Measurements from ENCODE around the gene FOXP1. TPM values are rescaled to one million over a fixed set of nuclear protein-coding genes. Genes with fewer than 3 reads are reported as not detected.

FOXP1 gene
- total RNA-seq, 4 donors from 2014 or later: 181 to 225 (median 205) TPM

- Histone ChIP-seq H3K4me3 (no peak overlapping the region), H3K36me3 (no peaks in the 10 kb centered on the region), H3K9me3 (no peaks in the 10 kb centered on the region), H3K27ac (replicated peaks in 1 of 4) (peak overlapping the region; percentile 47 to 98 (median 98)), H3K27me3 (no peaks in the 10 kb centered on the region), H3K4me1 (peaks cover 41 to 99% (median 92%) of the 10 kb centered on the region in 4 donors)
- 100% methylated on average over 2 of the region's 2 CpGs for WGBS
- no peak for TF ChIP-seq EP300 (IDR thresholded peaks at IDR 0.05)
- TF ChIP-seq CTCF (IDR thresholded peaks at IDR 0.05): no peak
- no peak for TF ChIP-seq POLR2A (IDR thresholded peaks at IDR 0.05; ENCODE audit: low read depth)
- no peak for TF ChIP-seq POLR2AphosphoS5 (IDR thresholded peaks at IDR 0.05)
- DNase-seq (ENCODE audit: extremely low spot score): no peak
- intact Hi-C loops (cut with DNase I): no loop called here
Observed at GRCh38 chr3:71075494-71075893, 508.0 kb downstream of the FOXP1 start.

- intact Hi-C loops (cut with DNase I): no loop called here
- peak overlapping the region; percentile 92 to 98 (median 98) for H3K27ac ChIP-seq (replicated peaks in 1 of 4)
- no peaks in the 10 kb centered on the region for H3K27me3 ChIP-seq
- no peaks in the 10 kb centered on the region for H3K9me3 ChIP-seq
- no peak overlapping the region for H3K4me3 ChIP-seq
- WGBS: 83% methylated on average over 3 of the region's 3 CpGs
- DNase-seq (ENCODE audit: extremely low spot score): no peak
- no peaks in the 10 kb centered on the region for H3K36me3 ChIP-seq
- TF ChIP-seq POLR2AphosphoS5 (IDR thresholded peaks at IDR 0.05): no peak
- no peak for TF ChIP-seq CTCF (IDR thresholded peaks at IDR 0.05)
- TF ChIP-seq POLR2A (IDR thresholded peaks at IDR 0.05; ENCODE audit: low read depth): no peak
- no peak for TF ChIP-seq EP300 (IDR thresholded peaks at IDR 0.05)
- H3K4me1 ChIP-seq: peaks cover 47 to 99% (median 92%) of the 10 kb centered on the region in 4 donors
Observed at GRCh38 chr3:71074423-71074822, 509.1 kb downstream of the FOXP1 start.

- Histone ChIP-seq H3K36me3 (no peaks in the 10 kb centered on the region), H3K9me3 (no peaks in the 10 kb centered on the region), H3K4me3 (no peak overlapping the region), H3K4me1 (peaks cover 45 to 99% (median 93%) of the 10 kb centered on the region in 4 donors), H3K27ac (replicated peaks in 1 of 4) (peak overlapping the region; percentile 92 to 98 (median 98)), H3K27me3 (no peaks in the 10 kb centered on the region)
- TF ChIP-seq EP300 (IDR thresholded peaks at IDR 0.05) (no peak), CTCF (IDR thresholded peaks at IDR 0.05) (no peak), POLR2AphosphoS5 (IDR thresholded peaks at IDR 0.05) (no peak), POLR2A (IDR thresholded peaks at IDR 0.05; ENCODE audit: low read depth) (no peak)
- 80% methylated on average over 4 of the region's 4 CpGs for WGBS
- intact Hi-C loops (cut with DNase I): no loop called here
- no peak for DNase-seq (ENCODE audit: extremely low spot score)
Observed at GRCh38 chr3:71072986-71073385, 510.5 kb downstream of the FOXP1 start.

- H3K4me3 ChIP-seq: no peak overlapping the region
- H3K27ac ChIP-seq (replicated peaks in 1 of 4): peak overlapping the region; percentile 92 to 98 (median 98)
- intact Hi-C loops (cut with DNase I): no loop called here
- TF ChIP-seq CTCF (IDR thresholded peaks at IDR 0.05): no peak
- WGBS: 61% methylated on average over 2 of the region's 2 CpGs
- no peak for DNase-seq (ENCODE audit: extremely low spot score)
- no peaks in the 10 kb centered on the region for H3K27me3 ChIP-seq
- no peaks in the 10 kb centered on the region for H3K9me3 ChIP-seq
- peaks cover 50 to 99% (median 93%) of the 10 kb centered on the region in 4 donors for H3K4me1 ChIP-seq
- H3K36me3 ChIP-seq: no peaks in the 10 kb centered on the region
Observed at GRCh38 chr3:71072287-71072686, 511.2 kb downstream of the FOXP1 start.

All from esophagus muscularis mucosa (tissue), 4 donors.